Measurements from ENCODE around the gene AKIRIN1.
"Not testable (repeated sequence)": the region's sequence is repeated elsewhere in the genome, so short reads cannot be mapped to it uniquely, and the experiment has no call there.

The AKIRIN1 gene

GRCh38 chr1:38990738-38991637 lies at the start of gene AKIRIN1:
Gene AKIRIN1, plus strand, starts transcription at chr1:38991276. Its CDS starts 105 bp downstream, at chr1:38991381.
- peak; percentile 97 for DNase-seq

DNA sequence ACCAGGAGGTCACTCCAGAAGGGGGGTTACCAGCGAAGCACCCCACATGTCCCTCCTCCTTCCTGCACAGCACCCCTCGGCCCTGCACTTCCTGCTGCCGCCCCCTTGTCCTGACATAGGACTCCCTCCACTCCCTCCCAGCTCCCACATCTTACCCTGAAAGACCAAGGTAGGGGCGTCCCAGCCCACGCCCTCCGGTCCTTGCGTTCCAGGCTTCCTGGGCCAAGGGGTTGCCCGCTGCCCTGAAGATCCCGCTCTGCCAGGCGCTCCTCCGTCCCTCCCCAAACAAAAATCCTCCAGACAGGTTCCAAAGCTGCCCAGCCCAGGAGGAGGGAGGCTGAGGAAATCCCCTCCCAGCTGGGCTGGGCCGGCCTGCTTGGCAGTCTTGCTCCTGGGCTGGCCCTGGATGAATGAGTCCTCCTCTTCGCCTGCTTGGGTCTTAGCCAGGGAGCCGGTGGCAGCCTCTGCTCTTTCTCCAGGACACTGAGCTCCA lies 49.5 kb upstream of the AKIRIN1 start, which contains the start of gene RHBDL2:
Gene RHBDL2 (minus strand): TSS at position 304 of the 493 bp plus-strand sequence. CDS start 22,618 bp downstream, outside the sequence.
- no peak for DNase-seq

GRCh38 chr1:38942664-38943428 lies 48.2 kb upstream of the AKIRIN1 start:
- no peak for DNase-seq

- DNase-seq = no peak
Observed at GRCh38 chr1:38944547-38944946, 46.5 kb upstream of the AKIRIN1 start.

DNA sequence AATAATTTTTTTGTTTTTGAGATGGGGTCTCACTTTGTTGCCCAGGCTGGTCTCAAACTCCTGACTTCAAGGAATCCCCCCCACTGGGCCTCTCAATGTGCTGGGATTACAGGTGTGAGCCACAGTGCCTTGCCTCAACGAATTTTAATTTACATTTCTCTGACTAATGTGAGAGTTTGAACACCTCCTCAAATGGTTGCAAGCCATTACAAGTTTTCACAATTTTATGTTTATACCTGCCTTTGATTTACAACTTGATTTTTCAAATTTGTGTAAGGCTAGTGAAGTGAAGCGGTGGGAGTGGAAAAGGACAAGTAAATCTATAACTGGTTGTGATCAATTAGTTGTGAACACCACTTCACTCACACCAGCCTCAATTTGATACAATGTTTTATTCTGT lies 40.5 kb upstream of the AKIRIN1 start:
- no peak for DNase-seq

GRCh38 chr1:38953433-38953860 lies 37.6 kb upstream of the AKIRIN1 start:
- DNase-seq = no peak

DNA sequence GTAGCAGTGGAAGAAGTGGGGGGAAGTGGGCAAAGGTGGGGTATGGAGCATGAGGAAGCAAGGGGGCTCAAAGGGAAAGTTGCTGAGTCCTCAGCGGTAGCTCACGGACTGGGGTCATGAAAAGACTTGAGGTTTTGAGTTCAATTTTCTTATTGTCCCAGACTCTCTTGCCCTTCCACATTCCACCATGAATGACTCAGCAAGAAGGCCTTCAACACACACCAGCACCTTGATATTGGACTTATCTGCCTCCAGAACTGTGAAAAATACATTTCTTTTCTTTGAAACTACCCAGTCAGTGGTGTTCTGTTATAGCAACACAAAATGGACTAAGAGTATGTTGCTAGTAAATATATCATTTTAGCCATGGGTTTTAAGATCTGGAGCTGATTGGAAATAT lies 32.1 kb upstream of the AKIRIN1 start:
- DNase-seq = no peak

- no peak for DNase-seq
Observed at GRCh38 chr1:38962113-38962512, 29.0 kb upstream of the AKIRIN1 start.

DNA sequence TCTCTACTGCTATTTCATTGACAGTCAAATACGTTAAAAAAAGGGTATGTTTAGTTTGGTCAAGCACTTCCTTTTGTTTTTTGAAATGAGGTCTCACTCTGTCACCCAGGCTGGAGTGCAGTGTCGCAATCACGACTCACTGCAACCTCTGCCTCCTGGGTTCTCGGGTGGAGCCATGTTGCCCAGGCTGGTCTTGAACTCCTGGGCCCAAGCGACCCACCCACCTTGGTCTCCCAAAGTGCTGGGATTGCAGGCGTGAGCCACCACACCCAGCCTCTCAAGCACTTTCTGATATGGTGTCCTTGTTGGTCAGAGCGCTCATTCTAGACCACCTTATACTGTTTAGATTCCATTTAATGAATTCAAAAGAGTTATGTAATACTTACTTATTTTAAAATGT lies 28.5 kb upstream of the AKIRIN1 start:
- no peak for DNase-seq

- peak; percentile 20 for DNase-seq
Observed at GRCh38 chr1:38964140-38964548, 26.9 kb upstream of the AKIRIN1 start.

DNA sequence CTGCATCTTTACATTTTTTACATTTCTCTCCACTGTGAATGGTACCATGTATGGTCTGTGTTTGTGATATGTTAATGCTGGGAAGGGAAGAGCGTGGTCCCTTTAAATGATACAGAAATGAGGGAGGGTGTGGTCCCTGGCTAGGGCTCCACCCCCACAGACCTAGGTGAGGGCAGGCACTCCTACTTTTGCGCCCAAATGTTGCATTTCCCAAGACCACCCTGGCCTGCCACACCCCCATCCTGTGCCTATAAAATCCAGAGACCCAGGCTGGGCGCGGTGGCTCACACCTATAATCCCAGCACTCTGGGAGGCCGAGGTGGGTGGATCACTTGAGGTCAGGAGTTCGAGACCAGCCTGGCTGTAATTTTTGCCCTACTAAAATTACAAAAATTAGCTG lies 17.9 kb upstream of the AKIRIN1 start:
- not testable (repeated sequence) for DNase-seq

GRCh38 chr1:38973659-38974437 lies 17.2 kb upstream of the AKIRIN1 start:
- DNase-seq = no peak

- DNase-seq = peak; percentile 73
Observed at GRCh38 chr1:38977399-38978244, 13.5 kb upstream of the AKIRIN1 start.

GRCh38 chr1:38978245-38978542 lies 12.9 kb upstream of the AKIRIN1 start:
- DNase-seq = peak; percentile 30

DNA sequence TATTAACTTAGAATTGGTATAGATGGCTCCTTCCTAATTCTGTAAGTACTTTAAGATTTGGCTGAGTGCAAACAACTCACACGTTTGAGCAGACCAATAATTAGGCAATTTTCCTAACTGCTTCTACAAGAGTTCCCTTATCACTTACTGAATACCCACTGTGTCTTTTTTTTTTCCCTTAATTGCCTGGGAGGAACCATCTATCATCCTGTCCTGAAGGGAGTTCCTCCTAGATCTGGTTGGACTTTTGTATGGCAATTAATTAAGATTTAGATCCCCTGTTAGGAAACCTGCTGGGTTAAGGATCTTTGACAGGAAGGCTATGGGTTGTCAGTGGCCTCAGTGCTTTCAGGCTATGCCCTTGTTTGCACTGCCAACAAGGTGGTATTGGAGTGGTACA lies 11.7 kb upstream of the AKIRIN1 start:
- not testable (repeated sequence) for DNase-seq

DNA sequence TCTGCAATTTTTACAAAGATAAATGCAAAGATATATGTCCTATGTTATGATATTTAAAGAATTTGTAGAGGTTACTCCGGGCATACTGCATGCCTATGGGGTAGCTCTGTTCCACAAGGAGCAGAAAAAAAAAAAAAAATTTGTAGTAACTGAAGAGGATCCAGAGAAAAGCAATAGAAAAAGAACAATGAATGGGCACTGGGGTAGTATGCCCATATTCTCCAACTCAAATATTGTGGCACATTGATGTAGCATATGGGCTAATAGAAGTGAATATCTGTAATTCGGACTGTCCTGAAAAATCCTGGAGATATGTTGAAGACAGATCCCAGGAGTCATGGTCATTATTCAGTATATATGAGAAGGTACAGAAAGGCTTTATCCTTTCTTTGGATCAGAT lies 1.1 kb upstream of the AKIRIN1 start:
- DNase-seq = no peak

- no peak for DNase-seq
Observed at GRCh38 chr1:38990386-38990737, 714 bp upstream of the AKIRIN1 start.

- no peak for DNase-seq
Observed at GRCh38 chr1:38991638-38992411, 749 bp downstream of the AKIRIN1 start.

DNA sequence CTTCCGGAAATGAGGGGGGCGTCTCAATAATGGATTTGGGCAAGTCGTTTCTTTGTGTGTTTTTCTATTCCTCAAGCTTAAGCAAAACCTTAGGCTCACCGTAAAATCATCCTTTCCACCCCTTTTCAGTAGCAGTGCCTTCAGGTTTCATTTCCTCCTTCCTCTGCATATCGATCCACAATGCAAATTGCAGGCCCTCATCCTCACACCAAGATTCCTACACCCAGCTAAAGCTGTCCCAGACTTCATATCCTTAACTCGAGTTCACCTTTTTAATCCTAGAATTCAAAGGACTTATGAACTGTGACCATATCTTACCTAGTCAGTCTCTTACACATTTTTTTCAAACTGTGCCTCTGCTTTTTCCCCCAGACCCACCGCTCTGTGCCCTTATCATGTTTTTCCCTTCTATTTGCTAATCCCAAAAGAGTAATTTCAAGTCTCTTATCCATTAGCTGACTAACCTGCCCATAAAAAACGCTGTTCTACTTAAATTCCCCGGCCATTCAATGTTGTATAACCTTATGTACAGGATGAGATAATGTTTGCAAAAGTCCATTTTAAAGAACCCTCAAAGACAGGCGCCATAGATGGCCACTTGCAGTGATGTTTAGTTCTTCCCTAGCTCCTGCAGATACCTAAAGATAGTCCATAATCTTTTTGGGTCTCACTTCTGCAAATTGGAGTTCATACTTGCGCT lies 1.5 kb downstream of the AKIRIN1 start:
- no peak for DNase-seq

- DNase-seq = no peak
Observed at GRCh38 chr1:38994196-38994595, 3.1 kb downstream of the AKIRIN1 start.
